GM19193 (cell line): ENCODE results near the gene HIPK1.

Source experiments
- POLR2A ChIP-seq: IDR thresholded peaks from 4 replicates; pipeline ENCODE4 v1.6.1; 2011; ENCODE audit not compliant: insufficient read depth, insufficient read length; ENCODE audit errors: extremely low read depth

Gene HIPK1

DNA sequence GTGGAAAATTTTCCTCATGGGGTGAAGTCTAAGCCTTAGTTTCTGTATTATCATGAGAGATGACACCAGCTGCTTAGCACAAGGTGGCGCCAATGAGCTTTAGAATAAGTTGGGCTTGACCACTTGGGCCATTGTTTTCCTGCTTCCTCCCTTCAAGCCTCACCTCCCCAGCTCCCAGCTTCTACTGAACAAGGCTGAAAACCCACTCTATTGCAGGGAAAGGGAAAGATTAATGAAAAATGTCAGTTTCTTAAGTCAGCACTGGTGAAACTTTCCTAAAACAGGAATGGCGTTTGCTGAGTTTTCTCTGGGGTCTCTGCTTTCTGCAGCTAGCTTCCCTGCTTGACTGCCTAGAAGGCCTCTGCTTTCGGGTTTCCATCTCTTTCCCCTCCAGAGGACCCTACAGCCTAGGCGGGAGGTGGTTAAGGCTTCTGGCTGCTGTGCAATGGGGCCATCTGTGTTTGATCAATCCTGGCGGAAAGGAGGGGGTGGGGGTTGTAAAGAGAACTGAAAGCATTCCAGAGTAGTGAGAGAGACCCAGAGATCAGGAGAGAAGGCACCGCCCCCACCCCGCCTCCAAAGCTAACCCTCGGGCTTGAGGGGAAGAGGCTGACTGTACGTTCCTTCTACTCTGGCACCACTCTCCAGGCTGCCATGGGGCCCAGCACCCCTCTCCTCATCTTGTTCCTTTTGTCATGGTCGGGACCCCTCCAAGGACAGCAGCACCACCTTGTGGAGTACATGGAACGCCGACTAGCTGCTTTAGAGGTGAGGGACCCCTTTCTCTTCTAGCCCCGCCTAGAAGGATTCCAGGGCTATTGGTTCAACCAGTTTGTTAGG lies 50.0 kb downstream of the HIPK1 start, which contains the start of gene OLFML3:
Gene OLFML3 (plus strand): TSS at position 612 of the 840 bp plus-strand sequence. CDS start 43 bp downstream, at position 655.
- no peak for TF ChIP-seq POLR2A

- no peak for TF ChIP-seq POLR2A
Measured at GRCh38 chr1:113980110-113980509, 51.0 kb downstream of the HIPK1 start.

DNA sequence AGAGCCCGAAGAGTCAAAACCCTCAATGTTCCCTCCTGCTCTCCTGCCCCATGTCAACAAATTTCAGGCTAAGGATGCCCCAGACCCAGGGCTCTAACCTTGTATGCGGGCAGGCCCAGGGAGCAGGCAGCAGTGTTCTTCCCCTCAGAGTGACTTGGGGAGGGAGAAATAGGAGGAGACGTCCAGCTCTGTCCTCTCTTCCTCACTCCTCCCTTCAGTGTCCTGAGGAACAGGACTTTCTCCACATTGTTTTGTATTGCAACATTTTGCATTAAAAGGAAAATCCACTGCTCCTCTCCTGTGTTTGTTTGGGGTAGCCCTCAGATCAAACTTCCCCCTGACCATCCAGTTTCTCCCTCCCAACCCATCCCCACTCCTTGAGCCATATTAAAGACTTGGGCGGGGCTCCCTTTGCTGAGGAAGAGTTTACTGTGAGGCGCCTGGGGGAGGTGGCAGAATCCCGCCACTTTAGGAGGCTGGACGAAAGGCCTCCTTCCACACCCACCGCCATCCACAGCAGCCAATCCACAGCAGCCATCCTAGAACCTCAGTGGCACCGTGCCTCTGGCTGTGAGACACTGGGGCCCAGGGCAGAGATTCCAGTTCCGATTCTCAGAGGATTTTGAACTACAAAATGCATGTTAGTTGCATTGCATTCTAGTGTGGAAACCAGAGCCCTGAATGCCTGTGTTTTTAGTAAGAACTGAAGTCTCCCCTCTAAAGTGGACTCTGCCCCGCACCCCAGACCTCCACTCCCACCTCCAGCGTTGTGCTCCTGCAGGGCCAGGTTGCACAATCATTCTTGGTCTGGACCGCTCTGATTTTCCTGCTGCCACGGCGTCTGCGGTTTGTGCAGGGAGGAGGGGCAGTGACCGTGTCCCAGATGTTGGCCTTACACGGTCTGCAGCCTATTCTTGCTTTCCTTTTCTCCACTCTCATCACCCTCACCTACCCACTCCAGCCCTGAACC lies 53.1 kb downstream of the HIPK1 start:
- TF ChIP-seq POLR2A = no peak

DNA sequence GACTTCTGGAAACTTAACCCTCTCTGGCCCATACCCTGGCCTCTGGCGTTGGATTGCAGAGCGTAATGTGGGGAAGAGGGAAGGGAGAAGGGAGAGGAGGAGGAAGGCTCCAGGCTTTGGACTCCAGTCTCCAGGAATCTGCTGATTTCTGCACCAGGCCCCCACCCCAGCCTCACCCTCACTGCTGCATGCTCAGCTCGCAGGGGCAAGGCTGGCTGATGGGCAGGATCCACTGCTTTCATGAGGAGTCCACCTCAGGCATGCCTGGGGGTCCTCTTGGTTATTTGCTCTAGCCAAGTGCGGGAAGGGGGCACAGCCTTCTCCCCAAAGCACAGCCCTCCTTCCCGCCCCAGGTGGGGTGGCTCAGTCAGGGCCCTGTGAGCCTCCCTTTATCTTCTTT lies 53.8 kb downstream of the HIPK1 start:
- TF ChIP-seq POLR2A = no peak

DNA sequence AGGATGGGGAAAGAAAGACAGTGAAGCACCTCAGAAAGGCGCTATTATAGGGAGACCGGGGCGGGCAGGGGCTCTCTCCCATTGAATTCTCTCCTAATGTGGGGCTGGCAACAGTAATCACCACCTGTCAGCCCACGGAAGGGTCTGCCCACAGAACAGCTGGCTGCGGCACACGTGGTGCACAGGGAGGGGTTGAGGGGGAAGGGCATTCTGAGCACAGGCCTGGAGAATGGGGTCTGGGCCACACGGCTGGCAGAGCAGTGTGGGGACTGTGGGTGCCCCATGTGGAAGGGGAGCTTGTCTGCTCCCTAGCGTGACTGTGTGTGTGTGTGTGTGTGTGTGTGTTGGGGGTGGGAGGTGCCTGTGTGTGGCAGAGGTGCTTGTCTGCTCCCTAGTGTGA lies 54.3 kb downstream of the HIPK1 start:
- TF ChIP-seq POLR2A = no peak

- TF ChIP-seq POLR2A = no peak
Measured at GRCh38 chr1:113983826-113984225, 54.7 kb downstream of the HIPK1 start.

GRCh38 chr1:113984710-113985109 lies 55.6 kb downstream of the HIPK1 start:
- TF ChIP-seq POLR2A = no peak

DNA sequence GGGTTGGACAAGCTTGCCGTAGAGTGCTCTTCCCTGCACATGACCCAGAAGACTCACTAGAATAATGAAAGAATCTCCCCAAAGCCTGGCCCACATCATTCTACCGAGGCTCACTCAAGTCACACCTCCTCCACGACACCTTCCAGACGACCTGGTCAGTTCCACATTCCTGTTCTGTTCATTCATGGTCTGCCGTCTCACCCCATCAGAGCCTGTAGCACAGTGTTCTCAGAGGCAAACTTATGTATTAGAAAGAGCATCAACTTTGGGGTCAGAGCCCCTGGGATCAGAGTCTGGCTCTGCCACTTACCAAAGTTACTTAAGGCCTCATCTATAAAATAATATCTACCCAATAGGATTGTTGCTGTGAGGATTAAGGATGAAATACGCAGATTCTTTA lies 57.7 kb downstream of the HIPK1 start:
- no peak for TF ChIP-seq POLR2A

DNA sequence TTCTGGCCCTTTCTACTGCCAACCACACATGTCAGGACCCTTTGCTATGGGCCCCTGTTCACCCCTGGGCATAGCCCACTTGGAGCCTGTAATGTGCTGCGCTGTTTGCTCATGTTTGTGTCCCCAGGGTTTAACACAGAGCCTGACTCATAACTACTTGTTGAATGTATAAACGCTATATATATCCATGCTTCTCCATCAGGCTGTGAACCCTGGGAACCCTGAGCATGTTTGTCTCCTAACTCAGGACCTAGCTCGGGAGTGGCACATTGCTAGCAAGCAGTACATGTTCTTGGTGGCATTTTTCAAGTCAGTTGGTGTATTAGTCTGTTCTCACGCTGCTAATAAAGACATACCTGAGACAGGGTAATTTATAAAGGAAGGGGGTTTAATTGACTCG lies 58.1 kb downstream of the HIPK1 start:
- TF ChIP-seq POLR2A = no peak

GRCh38 chr1:113990530-113990929 lies 61.4 kb downstream of the HIPK1 start:
- TF ChIP-seq POLR2A = no peak

GRCh38 chr1:113990961-113991360 lies 61.8 kb downstream of the HIPK1 start:
- TF ChIP-seq POLR2A = no peak

DNA sequence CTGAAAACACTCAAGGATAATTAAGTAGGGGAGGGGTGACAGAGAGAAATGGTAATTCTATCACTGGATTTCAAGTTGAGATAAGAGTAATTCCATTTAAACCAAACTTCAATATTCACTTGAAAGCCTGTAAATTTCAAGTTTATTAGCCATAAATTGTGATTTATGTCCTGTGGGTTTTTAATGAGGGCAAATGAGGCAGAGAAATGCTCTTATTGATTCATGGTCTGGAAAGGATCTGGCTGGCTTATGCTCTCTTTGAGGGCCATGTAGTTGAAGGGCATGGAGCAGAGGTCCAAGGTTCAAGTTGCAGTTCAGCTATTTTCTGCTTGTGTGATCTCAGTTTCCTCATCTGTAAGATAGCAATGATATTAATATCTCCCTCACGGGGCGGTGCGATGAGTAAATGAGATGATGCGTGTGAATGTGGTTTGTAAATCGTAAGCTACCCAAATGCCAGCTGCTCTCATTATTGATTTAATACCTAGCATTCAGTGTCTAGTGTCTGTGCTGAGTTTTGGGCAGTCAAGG lies 62.4 kb downstream of the HIPK1 start:
- no peak for TF ChIP-seq POLR2A

GRCh38 chr1:113993072-113993471 lies 63.9 kb downstream of the HIPK1 start:
- no peak for TF ChIP-seq POLR2A

- TF ChIP-seq POLR2A = no peak
Measured at GRCh38 chr1:113993766-113994165, 64.6 kb downstream of the HIPK1 start.

GRCh38 chr1:113995382-113995781 lies 66.3 kb downstream of the HIPK1 start:
- TF ChIP-seq POLR2A = no peak

GRCh38 chr1:113998361-113998760 lies 69.2 kb downstream of the HIPK1 start:
- TF ChIP-seq POLR2A = no peak

DNA sequence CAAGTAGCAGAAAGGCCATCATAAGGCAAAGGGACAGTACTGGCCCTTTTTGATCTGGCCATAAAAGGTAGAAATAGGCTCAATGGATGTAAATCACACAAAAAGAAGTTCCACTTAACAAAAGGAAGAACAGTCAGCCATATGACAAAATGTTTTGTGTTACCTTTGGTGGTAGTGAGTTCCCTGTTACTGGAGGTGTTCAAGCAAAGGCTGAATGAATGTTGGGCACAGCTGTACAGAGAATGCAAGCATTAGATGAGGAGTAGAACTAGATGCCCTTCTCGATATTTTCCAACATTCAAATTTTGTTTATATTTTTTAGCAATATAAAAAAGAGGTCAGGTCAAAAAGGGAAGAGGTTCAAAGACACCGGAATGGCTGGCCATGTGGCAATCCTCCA lies 70.1 kb downstream of the HIPK1 start:
- no peak for TF ChIP-seq POLR2A
